Hindlimb muscle (tissue), 1 donor: Measurements from ENCODE around the gene PFKFB2. TPM values are rescaled to one million over a fixed set of nuclear protein-coding genes. Genes with fewer than 3 reads are reported as not detected.

ENCODE experiments used
- DNase-seq: peaks from one replicate; pipeline ENCODE4 v3.0.0-alpha.2; 2013
- polyA plus RNA-seq: library from polyadenylated mRNA; unstranded; fragments of 120-200 nt; gene quantifications from one replicate; pipeline ENCODE4 v1.2.1, GENCODE V29; 2013; ENCODE audit not compliant: insufficient read length

Gene PFKFB2
- polyA plus RNA-seq = 4.6 TPM

DNA sequence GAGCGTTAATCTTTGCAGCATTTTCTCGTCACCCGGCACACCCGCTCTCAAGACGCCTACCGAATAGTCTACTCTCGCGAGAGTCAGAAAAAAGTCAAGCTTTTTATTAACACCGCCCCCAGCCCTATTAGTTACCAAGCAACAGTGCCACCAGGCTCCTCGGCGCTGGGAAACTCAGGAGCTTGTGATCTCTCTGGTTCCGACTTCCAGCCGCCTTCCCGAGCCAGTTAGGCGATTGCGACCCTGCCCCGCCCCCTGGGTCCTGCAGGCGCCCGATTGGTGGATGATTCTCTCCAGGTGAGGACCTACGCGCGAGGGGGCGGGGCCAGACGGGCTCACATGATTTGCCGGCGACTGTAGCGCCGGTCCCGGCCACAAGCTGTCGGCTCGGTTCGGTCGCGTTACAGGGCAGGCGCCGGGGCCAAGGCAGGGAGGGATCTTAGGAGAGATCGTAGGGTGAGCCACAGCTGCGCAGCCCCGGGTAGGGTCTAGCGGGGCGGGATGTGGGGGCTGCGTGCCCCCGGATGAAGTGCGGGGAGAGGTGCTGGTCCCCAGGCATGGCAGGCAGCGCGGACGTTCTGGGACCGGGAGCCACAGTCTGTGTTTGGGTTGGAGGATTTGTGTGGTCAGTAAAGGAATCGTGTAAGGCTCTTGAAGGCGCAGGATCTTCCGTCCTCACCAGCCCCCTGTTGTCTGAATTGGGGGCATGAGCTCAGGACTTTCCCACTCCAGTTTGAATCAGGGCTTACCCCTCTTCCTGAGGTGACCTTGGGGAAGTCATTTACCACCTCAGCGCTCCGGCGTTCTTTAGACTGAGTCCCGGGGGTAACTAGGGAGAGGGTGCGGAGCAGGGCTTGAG is at the start of gene PFKFB2:
Gene PFKFB2 (plus strand): TSS at position 365 of the 859 bp plus-strand sequence. CDS start 1,443 bp downstream, outside the sequence.
- peak; percentile 88 for DNase-seq

DNA sequence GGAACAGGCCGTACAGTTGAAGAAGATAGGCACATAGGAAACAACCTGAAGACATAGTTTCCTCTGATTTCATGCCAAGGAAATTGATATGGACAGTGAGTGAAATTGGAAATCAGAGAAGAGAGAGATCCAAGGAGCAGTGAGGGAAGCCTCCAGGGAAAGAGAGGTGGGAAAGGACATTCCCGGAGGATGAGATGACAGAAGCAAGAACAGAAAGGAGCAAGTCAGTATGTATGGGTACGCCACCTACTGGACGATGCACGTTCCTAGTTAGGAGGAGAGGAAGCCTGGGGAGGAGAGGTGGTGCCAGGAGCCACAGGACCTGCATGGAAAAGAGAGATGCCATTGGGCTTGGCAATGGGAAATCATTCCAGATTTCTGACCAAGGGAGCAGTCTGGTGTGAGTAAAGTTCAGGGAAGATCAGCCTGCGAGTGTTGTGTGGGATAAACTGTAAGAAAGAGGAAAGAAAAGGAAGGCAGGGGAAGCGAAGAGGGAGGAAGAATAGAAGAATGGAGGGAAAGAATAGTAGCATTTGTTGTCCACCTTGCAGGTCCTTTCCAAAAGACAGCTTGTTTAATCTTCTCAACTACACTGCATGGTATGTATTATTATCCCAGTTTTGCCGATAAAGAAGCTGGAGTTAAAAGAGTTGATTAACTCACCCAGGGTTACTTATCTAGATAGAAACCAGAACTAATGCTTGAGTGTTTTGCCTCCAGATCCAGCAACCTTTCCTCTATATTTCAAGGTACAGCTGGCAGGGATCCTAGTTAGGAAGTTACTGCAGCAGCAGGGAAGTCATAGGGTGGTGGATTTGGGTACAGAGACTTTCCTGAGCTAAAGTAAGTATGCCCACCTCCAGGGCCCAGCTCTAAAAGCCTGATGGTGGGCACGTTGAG is 47.9 kb upstream of the PFKFB2 start:
- DNase-seq = no peak

GRCh38 chr1:207006083-207006482 is 47.0 kb upstream of the PFKFB2 start:
- DNase-seq = no peak

GRCh38 chr1:207006914-207007313 is 46.2 kb upstream of the PFKFB2 start:
- no peak for DNase-seq

DNA sequence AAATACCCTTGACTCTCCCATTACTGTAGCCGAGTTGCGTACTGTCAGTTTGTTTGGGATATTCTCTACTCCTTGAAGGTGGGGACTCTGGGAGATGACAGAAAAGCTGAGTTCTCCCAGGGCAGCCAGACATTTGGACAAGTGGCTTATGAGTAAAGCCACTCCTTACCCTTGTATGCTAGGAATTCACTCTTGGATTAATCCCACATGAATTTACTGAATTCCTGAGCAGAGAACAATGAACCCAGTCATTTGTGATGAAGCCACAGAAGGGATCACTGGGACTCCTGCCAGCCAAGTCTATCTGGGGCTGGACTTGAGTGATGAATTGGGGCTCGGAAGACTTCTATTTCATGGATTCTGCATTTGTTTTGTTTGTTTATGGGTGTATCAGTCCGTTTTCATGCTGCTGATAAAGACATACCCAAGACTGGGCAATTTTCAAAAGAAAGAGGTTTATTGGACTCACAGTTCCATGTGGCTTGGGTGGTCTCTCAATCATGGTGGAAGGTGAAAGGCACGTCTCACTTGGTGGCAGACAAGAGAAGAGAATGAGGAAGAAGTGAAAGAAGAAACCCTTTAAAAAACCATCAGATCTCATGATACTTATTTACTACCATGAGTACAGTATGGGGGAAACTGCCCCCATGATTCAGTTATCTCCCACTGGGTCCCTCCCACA is 45.6 kb upstream of the PFKFB2 start:
- no peak for DNase-seq

GRCh38 chr1:207009182-207009850 is 43.8 kb upstream of the PFKFB2 start:
- DNase-seq = no peak

DNA sequence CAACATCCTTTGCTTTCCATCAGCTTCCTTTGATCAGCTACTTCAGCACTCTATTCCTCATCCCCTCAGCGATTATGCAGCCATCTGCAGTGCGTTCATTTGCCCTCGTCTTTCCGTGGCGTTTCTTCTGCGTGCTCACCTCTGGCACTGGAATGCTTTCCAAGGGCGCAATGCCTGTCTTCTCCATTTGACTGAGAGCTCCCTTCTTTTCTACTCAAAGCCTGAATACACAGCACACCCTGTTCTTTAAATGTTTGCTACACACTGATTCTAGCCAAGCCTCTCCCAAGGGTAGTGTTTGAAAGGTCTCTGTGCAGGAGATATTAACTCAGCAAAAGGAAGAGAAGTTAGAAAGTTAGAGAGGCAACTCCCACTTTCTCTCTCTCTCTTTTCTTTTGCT is 43.1 kb upstream of the PFKFB2 start:
- no peak for DNase-seq

DNA sequence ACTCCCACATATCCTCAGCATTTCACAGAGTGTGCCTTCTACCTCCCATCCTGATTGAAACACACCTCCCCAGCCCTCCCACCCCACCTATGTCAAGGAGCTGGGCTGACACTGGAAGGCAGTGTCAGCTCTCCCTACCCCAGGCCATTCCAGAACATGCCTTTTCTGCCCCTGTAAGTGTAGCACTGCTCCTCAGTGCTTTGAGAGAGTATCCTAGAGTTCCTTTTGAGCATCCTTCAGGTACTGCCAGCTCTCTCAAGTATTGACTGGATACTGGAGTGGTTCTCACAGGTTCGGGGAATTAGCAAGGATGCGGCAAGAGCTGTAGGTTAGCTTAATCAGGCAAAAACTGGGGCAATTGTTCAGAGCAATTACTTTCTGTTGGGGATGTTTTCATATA is 42.3 kb upstream of the PFKFB2 start:
- no peak for DNase-seq

GRCh38 chr1:207013321-207014085 is 39.6 kb upstream of the PFKFB2 start:
- DNase-seq = no peak

DNA sequence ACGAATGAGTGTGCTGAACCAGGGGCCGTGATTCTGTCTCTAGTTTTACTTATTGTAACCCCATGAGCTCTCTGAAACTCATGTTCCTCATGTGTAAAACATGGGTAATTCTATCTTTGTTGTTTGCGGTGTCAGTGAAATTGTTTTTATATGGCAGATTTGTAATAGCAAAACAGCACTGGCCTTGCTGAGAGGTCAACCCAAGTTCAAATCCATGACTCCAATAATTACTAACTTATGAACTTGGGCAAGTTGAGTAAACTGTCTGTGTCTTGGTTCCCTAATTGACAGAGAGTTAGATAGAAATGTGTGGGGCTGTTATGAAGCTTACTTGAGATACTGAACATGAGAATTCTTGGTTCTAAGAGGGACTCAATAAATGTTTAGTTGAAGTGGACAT is 38.3 kb upstream of the PFKFB2 start:
- no peak for DNase-seq

- DNase-seq = no peak
These were observed 37.3 kb upstream of the PFKFB2 start for GRCh38 chr1:207015791-207016190.

DNA sequence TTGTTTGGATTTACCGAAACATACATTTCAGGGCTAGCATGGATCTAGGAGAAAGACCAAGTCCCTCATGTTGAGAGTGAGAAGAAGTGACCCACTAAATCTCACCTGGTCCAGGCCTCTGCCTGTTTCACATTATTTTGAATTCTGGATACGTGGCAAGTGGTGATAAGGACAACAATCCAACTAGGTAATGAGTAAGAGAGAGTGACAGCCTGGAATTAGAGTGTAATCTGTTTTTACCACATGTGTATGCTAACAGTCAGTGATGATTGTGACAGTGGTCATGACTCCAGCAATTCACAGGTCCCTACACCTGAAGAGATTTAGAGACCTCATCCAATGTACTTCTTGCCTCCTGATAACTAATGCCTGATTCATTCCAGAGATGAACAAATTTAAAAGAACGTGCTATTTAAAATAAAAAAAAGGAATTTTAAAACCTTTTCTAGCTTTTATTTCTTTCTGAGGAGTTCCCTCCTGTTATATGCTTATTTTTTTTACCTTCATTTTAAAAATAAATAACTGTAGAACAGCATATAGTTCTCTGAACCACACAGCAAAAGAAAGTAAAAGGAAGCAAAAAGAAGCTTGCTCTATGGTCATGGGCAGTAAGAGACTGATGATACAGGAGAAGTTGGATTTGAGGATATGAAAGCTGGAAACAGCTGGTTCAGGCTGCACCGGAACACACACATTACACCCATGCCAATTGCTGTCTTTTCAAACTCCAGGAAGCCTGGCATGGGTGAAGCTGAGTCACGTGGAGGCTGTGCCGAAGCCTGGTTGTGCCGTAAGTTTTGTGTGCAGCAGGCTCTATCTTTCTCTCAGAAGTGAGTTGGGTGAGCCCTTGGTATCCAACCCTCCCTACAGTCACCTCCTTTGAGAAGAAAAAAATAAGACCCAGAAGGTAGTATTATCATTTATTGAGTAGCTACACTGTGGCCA is 35.2 kb upstream of the PFKFB2 start:
- DNase-seq = no peak

- DNase-seq = no peak
These were observed 34.4 kb upstream of the PFKFB2 start for GRCh38 chr1:207018707-207019106.

GRCh38 chr1:207019161-207019560 is 33.9 kb upstream of the PFKFB2 start:
- no peak for DNase-seq

GRCh38 chr1:207019661-207020060 is 33.4 kb upstream of the PFKFB2 start:
- no peak for DNase-seq

- DNase-seq = no peak
These were observed 32.9 kb upstream of the PFKFB2 start for GRCh38 chr1:207020065-207020708.

- DNase-seq = no peak
These were observed 32.4 kb upstream of the PFKFB2 start for GRCh38 chr1:207020709-207021107.

GRCh38 chr1:207021139-207021861 is 31.8 kb upstream of the PFKFB2 start:
- DNase-seq = no peak
